HCT116 (cell line): ENCODE data around the gene DICER1. TPM values are rescaled to one million over a fixed set of nuclear protein-coding genes. Genes with fewer than 3 reads are reported as not detected.

Experiments
- ATAC-seq: fragments of 200-7000 bp; cut with Tn5 transposase; 2 replicates; pipeline ENCODE4 v1.9.1; 2020; ENCODE audit warnings: mild to moderate bottlenecking, moderate library complexity
- BruUV-seq: library from RNA; stranded (reverse); fragments of 400-500 nt; replicated peaks from 2 replicates; lab custom pipeline; 2021; lab: Mats Ljungman, UMichigan
- CTCF ChIA-PET: fragments of 300-600 bp; sonication (Branson Sonifier 250); formaldehyde crosslinking; loops from one replicate; lab custom pipeline; 2021; ENCODE audit warnings: antibody characterized with exemption; lab: Charles Lee
- POLR2A ChIA-PET: fragments of 300-600, 350-600 bp; sonication (Branson Sonifier 250); formaldehyde crosslinking; loops from one replicate; lab custom pipeline; 2021; ENCODE audit warnings: antibody characterized with exemption; lab: Charles Lee
- RAD21 ChIA-PET, 2 experiments: fragments of 300-600 bp; sonication (Branson Sonifier 250); formaldehyde crosslinking; loops; one replicate each; lab custom pipeline; 2023; ENCODE audit warnings: low total read pairs in 2 of 2; ENCODE audit not compliant: uncharacterized antibody in 2 of 2, unreplicated experiment in 2 of 2, low non-redundant PET in 1 of 2; lab: Charles Lee
- DNase-seq: peaks from one replicate; pipeline ENCODE4 v3.0.0-alpha.2; 2010; ENCODE audit warnings: low read depth, low spot score
- H2AFZ ChIP-seq: fragments of 200-600 bp; shearing (Covaris generic), sonication (generic); 2 replicates; pipeline ENCODE4 v1.6.1; 2017; ENCODE audit warnings: low read depth, mixed run types, mixed read lengths, antibody characterized with exemption, low read length; ENCODE audit not compliant: poor library complexity, severe bottlenecking
- H3K27ac ChIP-seq: 2 replicates; pipeline ENCODE4 v1.5.1; 2012; ENCODE audit warnings: low read depth, low read length
- H3K27me3 ChIP-seq: fragments of 200-600 bp; sonication (generic); 2 replicates; pipeline ENCODE4 v1.6.1; 2016; ENCODE audit warnings: mixed run types, low read length, mixed read lengths; ENCODE audit not compliant: insufficient read depth
- H3K36me3 ChIP-seq, 2 experiments: fragments of 200-500 bp in 1 of 2; fragments of 200-600 bp in 1 of 2; sonication (Bioruptor generic) in 1 of 2; sonication (generic) in 1 of 2; 2 replicates each; pipeline versions ENCODE4 v1.5.1 to v1.6.1; 2014 to 2016; ENCODE audit warnings: low read length in 2 of 2, inconsistent platforms in 1 of 2, mixed read lengths in 1 of 2, mixed run types in 1 of 2; ENCODE audit not compliant: insufficient read depth in 2 of 2, control insufficient read depth in 1 of 2
- H3K4me1 ChIP-seq, 2 experiments: fragments of 200-600 bp in 1 of 2; sonication (generic) in 1 of 2; 2 replicates each; pipeline versions ENCODE4 v1.5.1 to v1.6.1; 2012 to 2017; ENCODE audit warnings: low read length in 2 of 2, inconsistent platforms in 1 of 2, mild to moderate bottlenecking in 1 of 2, mixed read lengths in 1 of 2, mixed run types in 1 of 2, moderate library complexity in 1 of 2; ENCODE audit not compliant: insufficient read depth in 2 of 2, control insufficient read depth in 1 of 2
- H3K4me2 ChIP-seq: fragments of 200-600 bp; sonication (generic); 2 replicates; pipeline ENCODE4 v1.6.1; 2017; ENCODE audit warnings: mixed run types, low read length, mixed read lengths
- H3K4me3 ChIP-seq, 2 experiments: fragments of 200-600 bp in 1 of 2; sonication (generic) in 1 of 2; replicated peaks in 1 of 2; 2 replicates each; pipeline ENCODE4 v1.5.1; 2011 to 2016; ENCODE audit warnings: low read length in 2 of 2, control low read depth in 1 of 2, low read depth in 1 of 2, mild to moderate bottlenecking in 1 of 2, mixed read lengths in 1 of 2, mixed run types in 1 of 2
- H3K79me2 ChIP-seq: fragments of 200-600 bp; sonication (generic); 2 replicates; pipeline ENCODE4 v1.6.1; 2017; ENCODE audit warnings: mild to moderate bottlenecking, mixed run types, low read length, moderate library complexity, mixed read lengths; ENCODE audit not compliant: insufficient read depth
- H3K9ac ChIP-seq: fragments of 200-600 bp; sonication (generic); 2 replicates; pipeline ENCODE4 v1.6.1; 2016; ENCODE audit warnings: low read length, mixed read lengths
- H3K9me2 ChIP-seq: fragments of 200-600 bp; sonication (generic), shearing (Covaris generic); 2 replicates; pipeline ENCODE4 v1.6.1; 2017; ENCODE audit warnings: mixed run types, mild to moderate bottlenecking, moderate library complexity; ENCODE audit not compliant: insufficient read depth
- H3K9me3 ChIP-seq, 2 experiments: fragments of 200-500 bp in 1 of 2; fragments of 200-600 bp in 1 of 2; sonication (Bioruptor generic) in 1 of 2; sonication (generic) in 1 of 2; 2 replicates each; pipeline ENCODE4 v1.6.1; 2014 to 2017; ENCODE audit warnings: low read length in 2 of 2, mixed read lengths in 2 of 2, inconsistent platforms in 1 of 2, low read depth in 1 of 2, mild to moderate bottlenecking in 1 of 2, mixed run types in 1 of 2, moderate library complexity in 1 of 2; ENCODE audit not compliant: control insufficient read depth in 1 of 2, insufficient read depth in 1 of 2
- H4K20me1 ChIP-seq: fragments of 200-600 bp; sonication (generic), shearing (Covaris generic); 2 replicates; pipeline ENCODE4 v1.6.1; 2017; ENCODE audit warnings: mixed run types, mild to moderate bottlenecking, moderate library complexity; ENCODE audit not compliant: insufficient read depth
- CBX3 ChIP-seq: IDR thresholded peaks from 2 replicates; pipeline ENCODE4 v1.6.1; 2012; ENCODE audit warnings: low read depth
- CEBPB ChIP-seq: IDR thresholded peaks from 2 replicates; pipeline ENCODE4 v1.6.1; 2012; ENCODE audit warnings: low read depth
- CTCF ChIP-seq, 3 experiments: fragments of 200-600 bp in 1 of 3; sonication (generic) in 1 of 3; IDR thresholded peaks in 2 of 3; conservative IDR thresholded peaks in 1 of 3; 2 replicates each; pipeline ENCODE4 v1.5.1; 2012 to 2017; ENCODE audit warnings: low read depth in 2 of 3, low read length in 2 of 3, antibody characterized with exemption in 1 of 3, borderline replicate concordance in 1 of 3, control low read depth in 1 of 3, mild to moderate bottlenecking in 1 of 3, mixed read lengths in 1 of 3, mixed run types in 1 of 3, moderate library complexity in 1 of 3; ENCODE audit not compliant: insufficient read depth in 1 of 3
- EGR1 ChIP-seq: IDR thresholded peaks from 2 replicates; pipeline ENCODE4 v1.6.1; 2012; ENCODE audit warnings: low read depth
- ELF1 ChIP-seq: IDR thresholded peaks from 2 replicates; pipeline ENCODE4 v1.6.1; 2012; ENCODE audit warnings: low read depth, borderline replicate concordance
- EZH2phosphoT487 ChIP-seq: fragments of 200-600 bp; IDR thresholded peaks from 2 replicates; pipeline ENCODE4 v1.6.1; 2018; ENCODE audit warnings: antibody characterized with exemption, borderline replicate concordance
- FOSL1 ChIP-seq: IDR thresholded peaks from 2 replicates; pipeline ENCODE4 v1.6.1; 2012; ENCODE audit warnings: low read depth
- JUND ChIP-seq: IDR thresholded peaks from 2 replicates; pipeline ENCODE4 v1.6.1; 2012
- MAX ChIP-seq: IDR thresholded peaks from 2 replicates; pipeline ENCODE4 v1.6.1; 2012
- POLR2A ChIP-seq: IDR thresholded peaks from 2 replicates; pipeline ENCODE4 v1.7.0; 2011; ENCODE audit warnings: borderline replicate concordance; ENCODE audit not compliant: insufficient read depth, insufficient read length; ENCODE audit errors: extremely low read depth
- POLR2AphosphoS5 ChIP-seq: IDR thresholded peaks from 2 replicates; pipeline ENCODE4 v1.6.1; 2011; ENCODE audit warnings: mild to moderate bottlenecking, low read depth, low read length, moderate library complexity
- RAD21 ChIP-seq: IDR thresholded peaks from 2 replicates; pipeline ENCODE4 v1.6.1; 2012; ENCODE audit warnings: low read depth, mild to moderate bottlenecking
- SIN3A ChIP-seq: IDR thresholded peaks from 2 replicates; pipeline ENCODE4 v1.6.1; 2012; ENCODE audit warnings: low read depth
- TCF7L2 ChIP-seq: IDR thresholded peaks from 2 replicates; pipeline ENCODE4 v1.7.0; 2011; ENCODE audit warnings: borderline replicate concordance, inconsistent platforms; ENCODE audit not compliant: insufficient read depth, insufficient read length; ENCODE audit errors: extremely low read depth
- YY1 ChIP-seq: IDR thresholded peaks from 2 replicates; pipeline ENCODE4 v1.6.1; 2011; ENCODE audit warnings: low read length, low read depth, moderate library complexity, mild to moderate bottlenecking; ENCODE audit not compliant: insufficient replicate concordance; ENCODE audit errors: extremely low read depth
- ZFX ChIP-seq: fragments of 450-650 bp; IDR thresholded peaks from 2 replicates; pipeline ENCODE4 v1.6.1; 2017
- ZNF274 ChIP-seq: fragments of 200-500 bp; sonication (Bioruptor generic); IDR thresholded peaks from 2 replicates; pipeline ENCODE4 v1.6.1; 2014; ENCODE audit warnings: mild to moderate bottlenecking, low read depth, low read length, inconsistent platforms
- intact Hi-C: fragments of 100-400 bp; cut with micrococcal nuclease; formaldehyde crosslinking; loops from 2 replicates; pipeline ENCODE4 v1.10.0; 2022
- total RNA-seq: library from RNA; stranded (reverse); gene quantifications from one replicate; pipeline ENCODE4 v1.2.1, GENCODE V29; 2021; ENCODE audit not compliant: unreplicated experiment
- TF ChIP-seq, protein P1 (sequence below): IDR thresholded peaks from 2 replicates; pipeline ENCODE4 v1.6.1; 2012; ENCODE audit warnings: low read depth

Gene DICER1
- total RNA-seq, 1 experiment from 2014 or later = 38.6 TPM

DNA sequence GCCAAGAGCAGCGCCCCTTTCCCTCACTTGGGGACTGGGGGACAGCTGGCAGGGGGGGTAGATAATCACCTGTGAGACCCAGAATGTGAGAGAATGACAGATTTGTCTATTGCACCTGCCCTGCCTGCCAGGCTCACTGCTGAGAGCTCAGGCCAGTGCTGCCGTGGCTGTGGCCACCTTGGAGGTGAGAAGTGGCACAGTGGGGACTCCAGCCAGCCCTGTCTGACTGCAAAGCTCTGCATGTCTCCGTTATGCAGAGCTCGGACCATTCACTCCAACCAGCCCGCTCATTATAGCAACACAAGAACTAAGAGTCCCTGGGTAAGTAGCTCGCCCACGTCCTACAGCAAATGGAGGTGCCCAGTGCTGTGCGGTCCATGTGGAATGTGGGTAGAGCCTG lies 88.8 kb downstream of the DICER1 start:
- no peak overlapping the region for H3K4me2 ChIP-seq
- H3K27ac ChIP-seq = no peak overlapping the region
- H3K9me2 ChIP-seq = no peaks in the 10 kb centered on the region
- H3K4me3 ChIP-seq = no peak overlapping the region
- no TSS peak for BruUV-seq
- H4K20me1 ChIP-seq = no peaks in the 10 kb centered on the region
- no peaks in the 10 kb centered on the region for H3K36me3 ChIP-seq
- no peak overlapping the region for H2AFZ ChIP-seq
- no peak for TF ChIP-seq TCF7L2
- H3K4me1 ChIP-seq = no peaks in the 10 kb centered on the region
- DNase-seq (no peak), ATAC-seq (no peak)
- no peaks in the 10 kb centered on the region for H3K79me2 ChIP-seq
- H3K27me3 ChIP-seq = no peaks in the 10 kb centered on the region; the same call in 1 of the 2 replicates
- POLR2A ChIA-PET = no interaction called here
- no peak overlapping the region for H3K9ac ChIP-seq
- RAD21 ChIA-PET = no interaction called here
- intact Hi-C loops = no loop called here
- CTCF ChIA-PET = no interaction called here
- H3K9me3 ChIP-seq = no peaks in the 10 kb centered on the region

DNA sequence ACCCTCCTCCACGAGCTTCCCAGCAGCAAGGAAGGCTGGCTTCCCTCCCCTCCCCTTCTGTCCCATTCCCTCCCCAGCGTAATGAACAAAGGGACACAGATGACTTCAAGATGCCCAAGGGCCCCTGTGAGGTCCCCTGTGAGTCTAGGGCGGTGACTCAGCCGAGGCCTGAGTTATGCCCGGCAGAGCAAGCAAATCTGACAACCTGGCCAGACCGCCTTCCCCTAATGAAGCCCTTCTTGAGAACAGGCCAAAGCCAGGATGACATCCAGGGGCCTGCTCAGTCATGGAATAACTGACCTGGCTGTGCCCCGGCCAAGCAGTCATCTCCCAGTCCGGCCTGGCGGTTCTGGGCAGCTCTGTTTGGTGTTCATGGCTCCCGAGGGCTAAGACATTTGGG lies 89.2 kb downstream of the DICER1 start:
- no peak overlapping the region for H3K4me3 ChIP-seq
- no peak overlapping the region for H3K9ac ChIP-seq
- H3K4me2 ChIP-seq = no peak overlapping the region
- H4K20me1 ChIP-seq = no peaks in the 10 kb centered on the region
- ATAC-seq (no peak), DNase-seq (no peak)
- ChIA-PET RAD21 (no interaction called here), CTCF (no interaction called here), POLR2A (no interaction called here)
- H2AFZ ChIP-seq = no peak overlapping the region
- H3K4me1 ChIP-seq = no peaks in the 10 kb centered on the region
- BruUV-seq = no TSS peak
- intact Hi-C loops = no loop called here
- H3K9me2 ChIP-seq = no peaks in the 10 kb centered on the region
- H3K9me3 ChIP-seq = no peaks in the 10 kb centered on the region
- H3K27ac ChIP-seq = no peak overlapping the region
- no peaks in the 10 kb centered on the region for H3K79me2 ChIP-seq
- H3K27me3 ChIP-seq = no peaks in the 10 kb centered on the region; the same call in 1 of the 2 replicates
- no peaks in the 10 kb centered on the region for H3K36me3 ChIP-seq
- TF ChIP-seq JUND (no peak), CBX3 (no peak), CTCF (IDR thresholded peaks at IDR 0.05 in 2 of 3, conservative IDR thresholded peaks at IDR 0.05 in 1 of 3; ENCODE audit: borderline replicate concordance in 1 of 3, insufficient read depth in 1 of 3, low read depth in 2 of 3, low read length in 2 of 3) (no peak), YY1 (no peak), EZH2phosphoT487 (no peak), POLR2AphosphoS5 (no peak), EGR1 (no peak), FOSL1 (no peak), ZFX (no peak), ZNF274 (no peak), ELF1 (no peak), RAD21 (no peak), MAX (no peak), POLR2A (no peak), CEBPB (no peak), SIN3A (no peak), TCF7L2 (no peak)
- TF ChIP-seq, protein P1, sequence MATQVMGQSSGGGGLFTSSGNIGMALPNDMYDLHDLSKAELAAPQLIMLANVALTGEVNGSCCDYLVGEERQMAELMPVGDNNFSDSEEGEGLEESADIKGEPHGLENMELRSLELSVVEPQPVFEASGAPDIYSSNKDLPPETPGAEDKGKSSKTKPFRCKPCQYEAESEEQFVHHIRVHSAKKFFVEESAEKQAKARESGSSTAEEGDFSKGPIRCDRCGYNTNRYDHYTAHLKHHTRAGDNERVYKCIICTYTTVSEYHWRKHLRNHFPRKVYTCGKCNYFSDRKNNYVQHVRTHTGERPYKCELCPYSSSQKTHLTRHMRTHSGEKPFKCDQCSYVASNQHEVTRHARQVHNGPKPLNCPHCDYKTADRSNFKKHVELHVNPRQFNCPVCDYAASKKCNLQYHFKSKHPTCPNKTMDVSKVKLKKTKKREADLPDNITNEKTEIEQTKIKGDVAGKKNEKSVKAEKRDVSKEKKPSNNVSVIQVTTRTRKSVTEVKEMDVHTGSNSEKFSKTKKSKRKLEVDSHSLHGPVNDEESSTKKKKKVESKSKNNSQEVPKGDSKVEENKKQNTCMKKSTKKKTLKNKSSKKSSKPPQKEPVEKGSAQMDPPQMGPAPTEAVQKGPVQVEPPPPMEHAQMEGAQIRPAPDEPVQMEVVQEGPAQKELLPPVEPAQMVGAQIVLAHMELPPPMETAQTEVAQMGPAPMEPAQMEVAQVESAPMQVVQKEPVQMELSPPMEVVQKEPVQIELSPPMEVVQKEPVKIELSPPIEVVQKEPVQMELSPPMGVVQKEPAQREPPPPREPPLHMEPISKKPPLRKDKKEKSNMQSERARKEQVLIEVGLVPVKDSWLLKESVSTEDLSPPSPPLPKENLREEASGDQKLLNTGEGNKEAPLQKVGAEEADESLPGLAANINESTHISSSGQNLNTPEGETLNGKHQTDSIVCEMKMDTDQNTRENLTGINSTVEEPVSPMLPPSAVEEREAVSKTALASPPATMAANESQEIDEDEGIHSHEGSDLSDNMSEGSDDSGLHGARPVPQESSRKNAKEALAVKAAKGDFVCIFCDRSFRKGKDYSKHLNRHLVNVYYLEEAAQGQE = no peak
